ENCODE data around the gene TM4SF4.

- TF ChIP-seq CTCF (conservative IDR thresholded peaks at IDR 0.05) (no peak), EZH2 (IDR thresholded peaks at IDR 0.05; ENCODE audit: low read depth) (no peak)
These were observed at the start of gene TM4SF4 for GRCh38 chr3:149474250-149474817.

Measured in PC-9 (cell line).